DMS153 treated with DMSO at 0.1 percent for 48 hours (cell line): Measurements from ENCODE around the gene PIP5KL1.

Experiments used
- DNase-seq: peaks from one replicate; lab custom pipeline; 2025; ENCODE audit not compliant: unreplicated experiment; lab: John Stamatoyannopoulos, UW

Gene PIP5KL1

DNA sequence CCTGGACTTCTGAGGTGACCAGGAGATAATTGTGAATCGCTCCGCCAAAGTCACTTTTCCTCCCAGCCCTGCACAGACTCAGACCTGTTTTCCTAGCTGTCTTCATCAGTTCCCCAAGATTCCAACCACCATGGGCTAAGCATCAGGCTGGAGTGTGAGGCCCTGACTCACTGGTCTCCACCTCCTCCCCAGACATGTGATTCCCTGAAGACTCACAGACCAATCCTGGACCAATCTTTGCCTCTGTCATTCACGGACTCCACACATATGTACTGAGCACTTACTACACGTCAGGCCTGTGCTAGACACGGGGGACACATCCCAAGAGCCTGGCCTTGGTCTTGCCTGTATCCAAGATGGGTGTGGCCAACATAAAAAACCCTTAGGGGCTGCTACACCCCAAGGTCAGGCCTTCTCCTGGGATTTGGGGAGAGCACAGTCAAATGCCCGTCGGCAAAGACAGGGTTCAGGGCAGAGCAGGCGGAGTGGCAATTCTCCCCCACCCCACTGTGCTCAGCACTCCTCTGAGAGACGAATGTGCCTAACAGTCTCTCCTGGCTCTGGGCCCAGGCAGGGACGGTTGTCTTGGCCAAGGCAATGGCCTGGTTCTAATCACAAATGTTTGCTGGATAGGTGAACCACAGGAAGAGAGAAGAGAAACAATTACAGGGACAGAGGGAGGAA lies 38.3 kb upstream of the PIP5KL1 start:
- peak; percentile 38 for DNase-seq

DNA sequence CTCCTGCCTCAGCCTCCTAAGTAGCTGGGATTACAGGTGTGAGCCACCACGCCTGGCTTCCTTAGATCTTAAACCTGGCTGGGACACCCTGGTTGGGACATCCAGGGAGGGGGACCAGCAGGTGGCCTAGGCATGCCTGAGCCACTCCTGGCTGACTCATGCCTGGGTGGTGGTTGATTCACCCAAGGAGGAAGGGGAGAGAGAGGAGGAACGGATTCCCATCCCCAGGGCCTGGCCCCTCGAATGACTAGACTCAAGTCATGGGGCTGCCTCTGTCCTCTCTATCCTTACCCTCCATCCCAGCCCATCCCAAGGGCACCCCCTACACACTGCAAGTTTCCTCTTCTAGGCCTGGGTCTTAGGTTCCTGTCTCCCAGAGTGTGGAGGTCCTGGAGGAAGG lies 37.5 kb upstream of the PIP5KL1 start:
- DNase-seq, result no peak

DNA sequence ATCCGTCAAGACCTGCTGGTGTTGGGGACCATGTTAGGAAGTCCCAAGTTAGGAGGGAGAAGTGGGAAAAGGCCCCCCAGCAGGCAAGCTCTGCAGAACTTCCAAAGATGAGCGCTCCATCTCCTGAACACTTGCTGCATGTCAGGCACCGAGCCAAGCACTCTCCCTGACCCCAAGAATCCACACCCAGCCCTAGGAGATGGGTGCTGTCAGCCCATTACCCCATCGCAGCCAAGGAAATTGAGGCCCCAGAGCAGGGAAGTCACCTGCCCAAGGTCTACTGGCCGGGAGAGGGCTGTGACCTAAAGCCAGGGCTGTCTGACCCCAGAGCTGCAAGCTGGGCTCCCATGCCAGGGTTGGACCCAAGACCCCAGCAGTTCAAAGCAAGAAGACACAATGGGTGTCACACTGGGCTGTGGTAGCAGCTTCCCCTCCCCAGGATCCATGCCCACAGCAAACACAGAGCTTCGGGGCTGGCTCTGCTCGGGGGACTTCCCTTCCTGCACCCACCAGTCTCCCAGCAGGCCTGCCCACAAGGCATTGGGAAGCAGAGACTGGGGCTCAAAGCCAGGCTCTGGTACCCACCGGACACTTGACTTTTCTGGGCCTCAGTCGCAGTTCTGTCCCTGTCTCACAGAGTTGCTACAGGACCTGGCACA lies 36.7 kb upstream of the PIP5KL1 start:
- no peak for DNase-seq

DNA sequence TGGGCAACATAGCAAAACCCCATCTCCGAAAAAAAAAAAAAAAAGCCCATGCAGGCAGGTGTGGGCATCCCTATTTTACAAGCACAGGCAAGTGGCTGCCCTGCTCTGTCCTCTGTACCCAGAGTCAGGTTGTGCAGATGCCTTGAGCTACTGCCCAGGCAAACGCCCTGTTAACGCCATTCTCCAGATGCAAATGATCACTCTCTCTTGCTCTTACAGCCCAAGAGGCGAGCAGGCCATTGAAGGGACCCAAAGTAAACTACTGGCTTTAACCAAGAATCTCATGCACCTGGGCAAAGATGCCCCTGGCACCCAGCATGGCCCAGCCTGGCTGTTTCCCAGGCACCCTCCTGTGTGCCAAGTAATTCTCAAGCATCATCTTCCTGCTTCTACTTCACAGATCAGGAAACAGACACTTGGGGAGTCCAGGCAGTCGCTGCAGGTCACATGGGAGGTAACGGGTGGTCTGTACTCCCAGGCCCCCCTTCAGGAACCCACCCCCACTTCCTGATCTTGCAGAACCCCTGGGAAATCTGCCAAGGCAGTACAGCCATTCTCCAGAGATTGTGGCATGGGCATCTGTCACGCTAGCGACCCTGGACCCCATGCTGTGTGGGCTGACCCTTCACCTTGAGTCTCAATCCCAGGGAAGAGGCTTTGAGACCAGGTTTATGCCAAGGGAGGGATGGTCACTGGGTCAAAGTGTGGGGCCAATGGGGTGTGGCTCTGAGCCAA lies 36.0 kb upstream of the PIP5KL1 start:
- no peak for DNase-seq

DNA sequence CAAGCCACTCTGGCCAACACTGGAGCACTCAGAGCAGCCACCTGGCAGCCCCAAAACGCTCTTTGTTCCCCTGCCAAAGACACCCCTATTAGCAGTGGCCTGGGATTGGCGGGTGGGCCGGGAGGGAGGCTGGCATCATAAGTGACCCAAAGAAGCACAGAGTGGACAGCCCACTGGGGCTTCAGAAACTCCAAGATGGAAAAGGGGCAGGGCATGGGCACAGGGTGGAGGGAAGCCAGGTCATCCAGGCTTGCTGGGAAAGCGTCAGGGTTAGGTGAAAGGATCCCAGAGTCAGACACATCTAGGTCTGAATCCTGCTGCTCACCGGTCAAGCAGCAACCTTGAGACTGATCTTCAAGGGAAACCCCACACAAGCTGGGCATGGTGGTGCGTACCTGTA lies 35.4 kb upstream of the PIP5KL1 start:
- no peak for DNase-seq

DNA sequence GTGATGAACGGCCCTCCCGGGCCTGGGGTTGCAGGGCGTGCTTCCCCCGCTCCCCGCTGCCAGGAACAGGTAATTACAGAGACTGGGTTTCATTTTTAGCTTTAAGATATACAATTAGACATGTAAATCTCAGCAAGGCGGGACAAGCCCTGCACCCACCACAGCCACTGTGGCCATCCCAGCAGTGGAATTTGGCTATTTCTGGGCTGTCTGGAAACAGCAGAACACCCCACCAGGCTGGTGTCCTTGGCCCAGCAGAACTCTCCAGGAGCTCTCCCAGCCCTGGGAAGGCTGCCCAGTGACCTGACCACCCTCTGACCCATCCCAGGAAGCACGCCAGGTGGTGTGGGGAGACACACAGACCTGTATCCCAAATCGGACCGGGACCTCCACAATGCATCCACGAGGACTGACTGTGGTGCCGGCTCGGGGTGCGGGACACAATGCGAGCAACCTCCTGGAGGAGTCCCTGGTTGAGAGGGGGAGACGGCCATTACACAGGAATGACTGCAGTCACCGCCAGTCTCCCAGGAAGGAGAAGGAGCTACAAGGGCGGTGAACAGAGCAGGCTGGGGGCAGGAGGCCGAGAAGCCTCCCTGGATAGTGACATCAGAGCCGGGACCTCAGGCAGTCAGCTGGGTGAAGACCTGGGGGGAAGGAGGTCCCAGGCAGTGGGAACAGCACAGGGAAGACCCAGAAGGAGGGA lies 32.9 kb upstream of the PIP5KL1 start:
- DNase-seq, result no peak

DNA sequence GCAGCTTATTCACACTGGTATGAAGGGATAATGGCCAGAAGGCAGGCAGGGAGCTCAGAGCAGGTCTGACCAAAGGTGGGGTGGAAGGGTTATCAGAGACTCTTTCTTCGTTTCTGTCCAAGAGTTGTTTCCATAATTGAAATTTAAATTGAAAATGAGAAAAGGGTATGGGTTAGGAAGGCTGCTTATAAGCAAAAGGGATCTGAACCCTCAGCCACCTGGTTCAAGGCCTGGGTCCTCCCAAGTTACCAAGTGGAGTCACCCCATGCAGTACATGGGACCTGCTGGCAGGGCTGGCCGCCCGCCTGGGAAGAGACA lies 32.4 kb upstream of the PIP5KL1 start:
- no peak for DNase-seq

DNA sequence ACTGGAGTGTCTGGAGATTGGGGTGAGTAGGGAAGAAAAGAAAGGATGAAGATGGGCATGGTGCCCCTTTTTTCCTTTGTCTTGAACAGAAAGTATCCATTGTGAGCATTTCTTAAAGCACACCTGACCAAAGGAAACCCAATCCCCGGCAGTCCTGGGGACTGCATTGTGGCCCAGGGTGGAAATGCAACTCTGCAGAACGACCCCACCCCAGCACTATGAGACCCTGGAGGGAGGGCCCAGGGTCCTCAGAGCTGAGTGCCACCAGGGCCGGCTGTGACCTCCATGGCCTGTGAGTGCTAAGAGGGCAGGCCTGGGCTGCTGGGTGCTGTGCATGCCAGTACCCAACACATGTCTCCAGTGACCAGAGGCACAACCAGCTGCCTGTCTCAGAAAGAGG lies 31.7 kb upstream of the PIP5KL1 start:
- no peak for DNase-seq

DNA sequence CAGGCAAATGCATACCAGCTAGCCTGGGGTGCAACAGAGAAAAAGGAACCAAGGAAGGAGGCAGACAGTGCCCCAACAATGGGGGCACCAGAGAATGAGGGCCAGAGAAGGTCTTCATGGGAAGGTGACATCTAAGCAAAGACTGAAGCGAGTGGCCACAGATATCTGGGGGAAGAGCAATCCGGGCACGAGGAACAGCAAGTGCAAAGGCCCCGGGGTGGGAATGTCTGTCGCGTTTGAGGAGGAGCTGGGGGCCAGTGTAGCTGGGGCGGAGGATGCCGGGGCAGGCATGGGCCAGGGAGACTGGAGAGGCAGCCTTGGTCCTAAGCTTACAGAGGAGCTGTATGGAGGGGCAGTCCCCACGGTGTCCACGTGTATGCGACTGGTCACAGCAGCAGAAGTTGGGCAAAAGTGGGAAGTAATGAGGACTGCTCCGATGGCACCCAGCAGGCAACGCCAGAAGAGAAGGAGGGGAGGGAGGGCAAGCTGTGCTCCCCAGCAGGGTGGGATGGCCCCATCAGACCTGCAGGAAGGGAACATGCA lies 31.1 kb upstream of the PIP5KL1 start:
- no peak for DNase-seq

DNA sequence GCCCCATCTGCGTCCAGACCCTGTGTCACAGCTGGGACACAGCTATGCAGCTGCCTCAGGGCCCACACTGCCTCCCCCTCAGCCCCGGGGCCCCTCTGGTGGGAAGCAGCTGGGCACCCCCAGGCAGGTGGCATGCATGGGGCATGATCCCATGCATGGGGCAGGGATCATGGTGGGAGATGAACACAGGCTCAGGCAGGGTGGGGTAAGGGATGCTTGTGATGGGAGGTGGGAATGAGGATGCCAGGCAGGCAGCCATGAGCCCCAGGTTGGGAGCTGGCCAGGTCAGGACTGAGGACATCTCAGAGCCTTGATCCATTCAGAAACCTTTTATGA lies 30.5 kb upstream of the PIP5KL1 start:
- DNase-seq, result no peak

DNA sequence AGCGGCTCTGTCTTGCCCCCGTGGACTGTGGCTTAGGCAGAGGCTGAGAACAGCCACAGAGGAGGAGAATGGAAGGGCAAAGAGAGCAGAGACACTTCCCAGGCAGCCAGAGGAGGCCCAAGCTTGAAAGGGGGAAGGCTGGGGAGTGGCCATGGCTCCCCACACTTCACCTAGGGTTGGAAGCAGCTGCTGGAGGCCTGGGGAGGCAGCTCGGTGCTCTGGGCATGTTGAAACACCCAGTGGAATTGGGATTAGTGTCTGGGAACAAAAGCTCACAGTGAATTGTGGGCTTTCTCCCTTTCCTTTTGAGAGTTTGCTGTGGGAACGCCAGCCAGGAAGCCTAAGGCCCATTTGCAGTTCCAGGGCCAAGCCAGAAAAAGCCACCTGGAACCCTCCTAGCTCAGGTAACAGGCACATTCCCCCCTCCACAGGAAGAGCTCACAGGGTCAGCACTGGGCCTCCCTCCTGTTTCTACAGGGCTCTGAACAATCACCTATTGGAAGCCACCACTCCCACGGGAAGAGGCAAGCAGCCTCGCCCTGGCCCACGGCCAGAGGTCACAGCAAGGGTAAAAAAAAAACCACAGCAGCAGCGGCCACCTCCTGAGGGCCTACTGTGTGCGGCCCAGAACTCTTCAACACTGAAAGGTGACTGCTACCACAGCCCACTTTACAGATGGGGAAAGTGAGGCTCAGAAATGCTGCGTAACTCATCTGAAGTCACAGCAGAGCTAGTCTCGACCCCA lies 30.0 kb upstream of the PIP5KL1 start:
- DNase-seq, result peak; percentile 46

DNA sequence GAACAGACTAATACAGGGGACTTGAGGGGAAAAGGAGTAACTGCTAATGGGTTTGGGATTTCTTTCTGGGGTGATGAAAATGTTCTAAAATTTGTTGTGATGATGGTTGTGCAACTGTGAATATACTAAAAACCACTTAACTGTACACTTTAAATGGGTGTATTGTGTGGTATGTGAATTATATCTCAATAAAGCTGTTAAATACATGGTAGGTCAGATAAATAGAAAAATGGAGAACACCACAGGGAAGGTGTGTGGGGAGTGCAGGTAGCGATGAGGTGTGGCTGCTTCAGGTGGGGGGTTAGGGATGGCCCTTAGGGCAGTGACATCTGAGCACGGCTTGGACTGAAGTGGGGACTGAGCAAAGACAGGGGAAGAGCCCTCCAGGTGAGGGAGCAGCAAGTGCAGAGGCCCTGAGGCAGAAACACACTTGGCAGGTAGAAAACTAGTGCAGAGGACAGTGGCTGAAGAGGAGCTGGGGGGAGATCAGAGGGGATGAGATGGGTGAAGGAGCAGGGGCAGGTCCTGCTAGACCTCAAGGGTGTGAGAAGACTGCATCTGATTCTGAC lies 29.3 kb upstream of the PIP5KL1 start:
- no peak for DNase-seq

DNA sequence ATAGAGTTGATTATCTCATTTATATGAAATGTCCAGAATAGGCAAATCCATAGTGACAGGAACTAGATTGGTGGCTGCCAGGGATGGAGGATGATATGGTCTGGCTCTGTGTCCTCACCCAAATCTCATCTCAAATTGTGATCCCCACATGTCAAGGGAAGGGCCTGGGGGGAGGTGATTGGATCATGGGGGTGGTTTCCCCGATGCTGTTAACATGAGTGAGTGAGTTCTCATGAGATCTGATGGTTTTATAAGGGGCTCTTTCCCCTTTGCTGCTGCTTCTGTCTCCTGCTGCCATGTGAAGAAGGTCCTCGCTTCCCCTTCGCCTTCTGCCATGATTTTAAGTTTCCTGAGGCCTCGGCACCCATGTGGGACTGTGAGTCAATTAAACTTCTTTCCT lies 28.8 kb upstream of the PIP5KL1 start:
- no peak for DNase-seq

DNA sequence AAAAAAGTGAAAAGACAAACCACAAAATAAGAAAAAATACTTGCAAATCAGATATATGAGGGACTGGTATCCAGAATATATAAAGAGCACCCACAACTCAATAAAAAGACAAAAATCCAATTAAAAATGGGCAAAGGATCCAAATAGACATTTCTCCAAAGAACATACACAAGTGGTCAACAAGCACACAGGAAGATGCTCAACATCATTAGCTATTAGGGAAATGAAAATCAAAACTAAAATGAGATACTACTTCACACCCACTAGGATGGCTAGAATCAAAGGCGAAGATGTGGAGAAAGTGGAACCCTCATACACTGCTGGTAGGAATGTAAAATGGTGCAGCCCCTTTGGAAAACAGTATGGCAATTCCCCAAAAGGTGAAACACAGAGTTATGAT lies 28.2 kb upstream of the PIP5KL1 start:
- no peak for DNase-seq

DNA sequence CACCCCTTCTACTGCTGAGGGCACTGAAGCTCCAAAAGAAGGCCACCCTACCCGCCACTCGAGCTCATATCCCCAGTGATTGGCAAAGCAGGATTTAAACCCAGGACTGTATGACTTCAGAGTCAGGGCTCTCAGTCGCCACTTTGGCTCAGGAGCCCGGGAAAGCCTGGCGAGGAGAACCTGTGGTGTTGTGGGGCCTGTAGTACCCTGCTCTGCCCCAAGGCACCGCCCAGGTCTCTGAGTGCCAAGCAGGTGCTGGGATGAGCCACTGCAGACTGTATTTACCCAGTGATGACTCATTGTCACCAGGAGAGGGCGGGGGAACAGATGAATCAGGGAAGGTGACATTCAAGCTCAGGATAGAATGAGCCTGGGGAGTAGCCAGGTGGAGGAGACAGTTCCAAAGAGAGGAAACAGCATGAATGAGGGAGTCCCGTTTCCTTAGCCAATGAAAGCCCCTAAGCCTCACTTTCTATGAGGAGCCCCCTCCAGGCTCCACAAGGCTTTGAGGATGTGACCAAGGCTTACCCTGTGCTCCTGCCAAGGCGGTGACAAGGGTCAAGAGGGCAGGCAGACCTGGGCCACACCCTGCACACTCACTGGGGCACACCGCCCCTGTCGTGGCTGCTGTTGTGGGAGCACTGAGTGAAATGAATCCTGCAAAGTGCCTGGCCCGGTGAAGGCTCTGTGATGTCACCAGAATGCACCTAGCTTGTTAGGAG lies 24.9 kb upstream of the PIP5KL1 start:
- peak; percentile 90 for DNase-seq

DNA sequence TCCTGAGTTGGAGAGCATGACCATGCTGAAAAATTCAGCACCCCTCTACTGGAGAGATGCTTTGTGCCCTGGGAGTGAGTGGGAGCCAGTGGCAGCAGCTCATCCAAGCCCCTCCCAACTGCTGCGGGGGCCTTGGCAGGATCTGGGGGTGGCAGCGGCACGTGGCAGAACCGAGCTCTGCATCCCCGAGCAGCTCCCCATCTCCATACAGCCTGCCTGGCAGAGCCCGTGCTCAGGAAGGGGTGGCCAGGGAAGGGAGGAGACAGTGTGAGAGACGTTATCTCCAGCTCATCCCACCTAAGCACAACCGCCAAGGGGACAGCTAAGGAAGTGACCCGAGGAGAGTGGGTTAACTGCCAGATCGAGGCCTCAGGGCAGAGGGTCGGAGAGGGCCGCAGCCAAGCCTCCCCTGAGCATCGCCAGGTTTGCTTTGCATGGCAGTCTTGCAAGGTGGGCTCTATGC lies 24.3 kb upstream of the PIP5KL1 start:
- no peak for DNase-seq

DNA sequence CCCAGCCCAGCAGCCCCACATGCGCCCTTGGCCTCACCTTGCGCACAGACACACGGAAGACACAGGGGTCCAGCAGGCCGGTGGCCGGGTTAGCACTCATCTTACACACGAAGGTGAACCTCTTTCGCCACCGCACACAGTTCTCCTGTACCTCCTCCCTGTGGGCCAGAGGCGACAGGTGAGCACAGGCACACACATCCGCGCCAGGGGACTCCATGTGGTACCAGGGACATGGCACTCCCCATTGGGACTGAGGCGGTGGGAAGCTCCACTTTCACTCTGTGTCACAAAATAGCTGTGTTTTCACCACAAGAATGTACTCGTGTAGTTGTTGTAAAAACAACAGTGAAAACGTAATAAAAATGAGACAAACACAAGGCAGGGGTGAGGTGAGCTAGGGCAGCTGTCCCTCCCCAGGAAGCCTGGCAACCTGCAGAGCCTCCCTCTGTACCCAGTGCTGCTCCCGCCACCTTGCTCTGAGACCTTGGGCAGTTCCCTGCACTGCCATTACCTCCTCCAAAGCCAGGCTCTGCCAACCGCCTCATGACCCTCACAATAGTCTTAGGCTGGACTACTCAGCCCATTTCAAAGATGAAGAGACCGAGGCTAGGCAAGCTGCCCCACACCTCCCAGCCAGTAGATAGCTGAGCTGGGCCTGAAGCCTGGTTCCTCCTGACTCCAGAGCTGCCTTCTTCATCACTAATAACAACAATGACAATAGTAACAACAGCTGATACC lies 23.4 kb upstream of the PIP5KL1 start:
- DNase-seq, result no peak

DNA sequence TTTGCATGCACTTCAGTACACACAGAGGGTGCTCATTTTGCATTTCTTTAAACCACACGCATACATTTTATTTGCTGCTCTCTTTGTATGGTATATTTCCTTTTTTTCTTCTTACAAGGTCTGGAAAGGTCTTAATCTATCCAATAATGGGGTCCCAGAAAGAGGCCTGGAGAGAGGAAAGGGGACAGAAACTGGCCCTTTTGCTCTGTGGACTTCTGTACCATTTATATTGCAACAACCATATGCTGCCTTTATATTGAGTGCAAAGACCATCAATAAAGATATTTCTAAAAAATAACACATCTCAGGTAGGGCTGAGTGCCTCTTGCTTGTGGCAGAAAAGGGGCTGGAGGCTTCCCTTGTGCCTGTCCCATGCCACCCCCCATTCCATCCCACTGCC lies 22.6 kb upstream of the PIP5KL1 start:
- no peak for DNase-seq
